HL-60 (cell line): ENCODE measurements around the gene NLGN1.

ENCODE experiments used
- CTCF ChIP-seq: IDR thresholded peaks from one replicate; pipeline ENCODE4 v1.5.1; 2011; ENCODE audit warnings: low read length, control low read depth, inconsistent platforms; ENCODE audit not compliant: insufficient read depth
- POLR2AphosphoS5 ChIP-seq: IDR thresholded peaks from 2 replicates; pipeline ENCODE4 v1.6.1; 2012; ENCODE audit warnings: low read depth

GRCh38 chr3:174255454-174255853 lies 857.9 kb downstream of the NLGN1 start:
- TF ChIP-seq CTCF (no peak), POLR2AphosphoS5 (no peak)
